HG02884 (cell line): Measurements from ENCODE around the gene XRCC3.

Source experiments
- ATAC-seq: cut with Tn5 transposase; IDR thresholded peaks from one replicate; pipeline ENCODE4 v1.9.1; 2021; ENCODE audit warnings: mild to moderate bottlenecking, moderate library complexity; ENCODE audit not compliant: unreplicated experiment

Gene XRCC3

GRCh38 chr14:103738701-103739451 is 23.6 kb upstream of the XRCC3 start:
- no peak for ATAC-seq

DNA sequence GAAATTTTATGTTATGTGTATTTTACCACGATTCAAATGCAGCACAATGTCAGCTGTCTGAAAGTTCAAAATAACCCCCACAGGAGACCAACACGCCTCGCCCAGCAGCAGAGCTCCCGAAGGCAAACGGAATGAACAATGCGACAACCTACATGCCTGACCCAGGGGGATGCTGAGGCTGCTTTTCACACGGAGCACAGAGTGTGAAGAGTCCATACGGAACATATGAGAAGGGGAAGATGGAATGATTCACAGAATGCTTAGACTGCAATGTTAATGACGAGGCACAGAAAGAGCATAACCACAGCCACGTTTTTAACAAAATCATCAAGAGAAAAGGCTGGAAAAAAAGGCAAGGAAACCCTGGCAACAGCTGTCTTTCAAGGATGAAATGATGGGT is 22.9 kb upstream of the XRCC3 start:
- ATAC-seq, result no peak

DNA sequence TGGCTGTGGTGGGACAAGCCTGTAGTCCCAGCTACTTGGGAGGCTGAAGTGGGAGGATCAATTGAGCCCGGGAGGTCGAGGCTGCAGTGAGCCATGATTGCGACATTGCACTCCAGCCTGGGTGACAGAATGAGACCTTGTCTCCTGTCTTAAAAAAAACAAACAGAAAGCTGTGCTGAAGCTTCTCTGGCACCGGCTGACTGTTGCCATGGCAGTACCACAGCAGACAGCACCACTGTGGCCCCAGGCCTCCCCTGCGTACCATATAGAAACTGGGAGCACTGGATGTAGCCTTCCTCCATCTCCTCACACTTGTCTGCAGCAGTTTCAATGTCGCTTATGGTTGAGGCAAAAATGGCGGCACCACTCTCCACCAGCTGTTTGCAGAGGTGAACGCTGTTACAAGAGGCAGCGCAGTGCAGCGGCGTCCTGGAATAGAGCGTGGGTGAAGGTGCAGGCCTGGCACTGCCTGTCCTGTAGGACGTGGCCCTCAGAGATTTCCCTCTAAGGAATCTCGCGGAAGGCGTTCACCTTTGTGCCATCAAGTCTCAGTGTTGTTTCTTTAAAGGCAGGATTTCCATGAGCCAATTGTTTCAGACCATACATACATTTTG is 22.3 kb upstream of the XRCC3 start:
- no peak for ATAC-seq

GRCh38 chr14:103736546-103737431 is 21.5 kb upstream of the XRCC3 start:
- no peak for ATAC-seq

DNA sequence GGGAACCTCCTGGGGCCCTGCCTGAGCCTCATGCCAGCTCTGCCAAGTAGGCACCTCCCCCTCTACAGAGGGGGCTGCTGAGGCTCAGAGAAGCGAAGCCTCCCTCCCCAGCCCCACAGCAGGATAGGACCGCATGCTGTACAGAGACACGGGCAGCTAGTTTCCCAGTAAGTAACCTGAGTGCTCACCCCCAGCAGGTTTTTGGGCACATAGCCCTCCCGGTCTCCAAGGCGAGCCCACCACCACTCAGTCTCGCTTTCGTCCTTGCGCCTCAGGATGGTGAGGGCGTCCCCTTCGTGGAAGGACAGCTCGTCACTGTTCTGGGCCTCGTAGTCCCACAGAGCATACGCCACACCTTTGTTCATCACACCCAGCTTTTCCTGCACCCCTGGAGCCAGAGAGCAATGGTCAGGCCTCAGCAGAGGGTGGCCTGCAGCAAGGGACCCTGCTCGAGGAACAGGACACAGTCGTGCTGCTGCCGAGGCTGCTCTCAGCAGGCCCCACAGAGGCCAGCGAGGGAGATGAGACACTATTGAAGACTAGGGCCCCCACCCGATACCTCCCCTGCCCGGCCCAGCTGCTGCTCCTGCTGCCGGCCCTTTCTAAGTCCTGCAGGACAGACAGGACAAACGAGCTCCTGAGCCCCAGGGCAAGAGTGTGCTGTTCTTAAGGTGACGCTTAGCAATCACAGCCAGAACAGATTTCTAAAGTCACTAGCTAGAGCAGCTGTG is 20.7 kb upstream of the XRCC3 start:
- no peak for ATAC-seq

DNA sequence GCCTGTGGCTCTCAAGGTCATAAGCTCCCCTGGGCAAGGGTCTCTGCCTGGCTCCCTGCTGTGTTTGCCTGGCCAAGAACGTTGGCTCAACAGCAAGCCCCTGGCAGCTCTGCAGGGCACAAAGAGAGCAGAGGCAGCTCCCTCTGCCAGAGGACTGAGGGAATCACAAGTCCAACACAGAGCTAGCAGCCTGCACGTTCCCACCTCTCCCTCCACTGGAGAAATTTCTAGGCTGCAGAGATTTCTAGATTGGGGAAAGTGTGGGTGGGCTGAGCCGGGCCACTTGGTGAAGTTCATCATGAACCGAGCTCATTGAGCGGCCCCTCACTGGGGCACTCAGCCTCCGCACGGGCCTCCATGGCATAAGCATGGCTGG is 20.2 kb upstream of the XRCC3 start:
- no peak for ATAC-seq

GRCh38 chr14:103735022-103735421 is 19.8 kb upstream of the XRCC3 start:
- ATAC-seq, result no peak

GRCh38 chr14:103734081-103734888 is 19.0 kb upstream of the XRCC3 start:
- ATAC-seq, result no peak

DNA sequence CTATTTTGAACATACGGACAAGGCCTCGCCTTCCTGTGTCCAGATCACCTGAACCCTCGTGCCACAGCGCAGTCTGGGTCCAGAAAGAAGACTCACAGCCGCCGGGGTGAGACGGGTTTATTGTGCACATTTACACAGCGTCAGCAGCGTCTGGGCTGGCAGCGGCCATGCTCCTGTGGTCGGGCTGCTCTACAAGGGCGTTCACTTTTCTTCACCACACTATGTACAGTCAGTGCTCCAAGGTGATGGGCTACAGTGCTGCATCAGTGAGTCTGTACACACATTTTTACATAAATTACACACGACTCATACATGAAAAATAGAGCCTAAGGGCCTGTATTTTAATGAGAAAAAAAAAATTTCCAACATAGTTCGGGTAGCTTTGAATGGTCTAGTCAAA is 18.4 kb upstream of the XRCC3 start:
- no peak for ATAC-seq

DNA sequence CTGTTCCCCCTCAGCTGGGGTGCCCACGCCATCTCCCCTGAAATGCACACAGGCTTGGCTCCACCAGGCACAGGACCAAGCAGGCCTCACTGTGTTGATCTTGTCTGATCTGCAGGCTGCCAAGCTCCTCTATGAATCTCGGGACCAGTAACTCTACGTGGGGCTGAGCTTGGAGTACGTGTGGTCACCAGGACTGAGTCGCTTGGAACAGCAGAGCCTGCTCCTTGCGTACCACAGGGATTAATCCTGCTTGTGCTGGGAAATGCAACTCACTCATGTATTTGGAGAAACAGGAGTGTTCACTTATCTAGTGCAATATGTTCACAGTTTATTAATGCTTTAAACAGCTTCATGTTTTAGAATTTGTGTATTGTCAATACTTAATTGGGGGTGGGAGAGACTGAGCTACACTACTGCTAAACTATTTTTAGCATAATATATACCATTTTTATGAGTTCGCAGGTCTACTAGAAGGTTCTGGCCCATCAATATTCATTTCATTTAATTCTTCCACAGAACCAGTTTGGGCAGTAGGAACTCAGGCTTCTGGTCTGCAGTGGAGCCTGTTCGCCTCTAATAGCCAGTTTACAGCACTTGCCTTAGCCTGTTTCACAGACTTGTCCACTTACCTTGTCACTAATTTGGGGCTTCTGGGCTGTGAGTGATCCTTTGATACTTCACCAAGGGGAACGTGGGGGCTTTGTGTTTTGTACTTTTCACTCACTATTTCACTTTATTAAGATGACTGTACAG is 17.8 kb upstream of the XRCC3 start:
- no peak for ATAC-seq

GRCh38 chr14:103731916-103732867 is 16.9 kb upstream of the XRCC3 start:
- no peak for ATAC-seq

DNA sequence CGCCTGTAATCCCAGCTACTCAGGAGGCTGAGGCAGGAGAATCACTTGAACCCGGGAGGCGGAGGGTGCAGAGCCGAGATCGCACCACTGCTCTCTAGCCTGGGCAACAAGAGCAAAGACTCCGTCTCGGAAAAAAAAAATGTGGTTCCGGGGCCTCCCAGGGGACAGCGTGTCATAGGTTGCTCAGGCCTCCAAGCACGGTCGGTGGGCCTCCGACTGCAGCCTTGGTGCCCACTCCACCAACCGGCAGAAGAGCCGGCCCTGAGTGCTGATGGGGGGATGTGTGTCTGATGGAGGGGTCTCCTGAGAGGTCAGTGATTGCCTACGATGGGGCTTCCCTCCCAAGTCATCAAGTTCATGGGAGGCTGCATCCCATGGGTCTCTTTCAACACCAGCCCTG is 16.2 kb upstream of the XRCC3 start:
- ATAC-seq, result no peak

DNA sequence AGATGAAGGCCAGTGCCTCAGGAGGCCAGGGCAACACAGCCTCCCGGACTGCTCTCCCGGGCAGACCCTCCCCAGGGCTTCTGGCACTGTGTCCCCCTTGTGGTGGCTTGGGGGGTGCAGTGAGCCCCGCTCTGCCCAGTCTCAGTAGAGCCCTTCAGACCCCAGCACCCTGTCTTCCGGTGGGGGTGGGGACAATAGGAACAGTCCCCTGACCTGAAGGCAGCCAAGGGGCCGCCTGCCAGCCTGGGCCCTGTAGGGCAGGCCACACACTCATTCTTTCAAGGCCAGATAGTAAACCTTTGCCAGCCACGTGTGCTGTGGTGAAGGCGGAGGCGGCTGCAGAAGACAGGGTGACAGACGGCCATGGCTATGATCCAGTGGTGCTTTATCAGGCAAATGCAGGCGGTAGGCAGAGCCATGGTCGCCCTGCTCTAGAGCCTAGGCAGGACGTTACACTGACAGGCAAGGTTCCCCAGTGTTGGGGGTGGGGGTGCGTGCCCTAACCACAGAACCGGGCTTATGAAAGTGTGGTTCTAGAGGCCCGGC is 15.3 kb upstream of the XRCC3 start:
- no peak for ATAC-seq

DNA sequence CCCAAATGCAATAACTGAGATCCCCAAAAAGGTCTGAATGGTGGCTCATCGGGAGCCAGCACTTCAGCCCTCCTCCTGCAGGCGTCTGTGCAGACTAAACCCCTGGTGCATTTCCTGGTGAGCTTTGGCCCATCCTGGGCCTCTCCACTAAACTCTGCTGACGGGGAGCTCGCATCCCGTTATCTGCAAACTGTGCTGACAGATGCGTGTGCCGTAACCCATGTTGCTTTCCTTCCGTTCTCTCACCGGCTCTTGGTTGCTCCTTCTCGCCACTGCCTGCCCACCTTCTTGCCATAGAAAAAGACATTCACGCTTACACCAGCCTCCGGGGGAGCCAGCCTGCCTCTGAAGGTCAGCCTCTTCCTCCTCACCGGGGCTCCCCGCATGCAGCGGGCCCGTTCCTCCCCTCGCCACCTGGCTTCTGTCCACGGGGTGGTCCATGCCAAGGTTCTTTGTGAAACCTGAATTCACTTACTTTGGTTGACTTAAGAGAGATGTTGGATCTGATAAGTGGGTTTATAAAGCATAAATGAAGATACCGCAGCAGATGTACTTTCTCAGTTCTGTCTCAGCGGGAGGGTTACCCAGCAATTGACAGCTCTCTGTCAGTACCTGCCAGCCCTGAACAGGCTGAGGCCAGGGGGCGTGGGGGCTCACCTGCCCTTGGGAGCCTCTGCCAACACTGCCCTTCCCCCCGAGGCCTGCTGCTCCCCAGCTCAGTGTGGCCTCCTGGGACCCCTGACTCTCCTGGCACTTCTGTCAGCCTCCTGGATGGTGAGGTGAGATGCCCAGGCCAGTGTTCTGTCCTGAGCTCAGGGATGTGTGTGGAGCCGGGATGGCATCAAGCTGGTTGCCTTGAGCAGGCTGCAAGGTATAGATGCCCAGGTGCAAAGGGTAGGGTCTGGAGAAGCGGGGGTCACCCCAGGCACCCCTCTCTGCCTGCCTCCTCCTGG is 14.5 kb upstream of the XRCC3 start:
- ATAC-seq, result no peak

DNA sequence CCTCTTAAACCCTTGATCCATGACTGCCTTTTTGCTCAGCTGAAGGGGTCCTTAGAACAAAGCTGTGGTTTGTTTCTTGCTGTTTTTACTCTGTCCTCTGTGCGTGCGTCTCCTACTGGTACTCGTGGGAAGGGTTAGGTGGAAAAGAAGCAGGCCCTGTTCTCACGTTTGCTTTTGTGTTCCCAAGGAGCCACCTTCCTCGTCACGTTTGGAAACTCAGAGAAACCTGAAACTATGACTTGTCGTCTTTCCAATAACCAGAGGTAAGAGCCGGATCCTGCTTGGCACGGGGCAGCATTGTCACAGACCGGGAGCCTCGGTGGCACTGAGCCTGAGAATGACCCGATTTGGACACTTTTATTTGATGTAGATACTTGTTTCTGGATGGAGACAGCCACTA is 13.5 kb upstream of the XRCC3 start:
- no peak for ATAC-seq

- no peak for ATAC-seq
Measured at GRCh38 chr14:103728141-103728540, 12.9 kb upstream of the XRCC3 start.

GRCh38 chr14:103727313-103727980 is 12.2 kb upstream of the XRCC3 start:
- ATAC-seq, result no peak
